GM12865 (cell line): ENCODE data around the gene ADCY2.

ENCODE experiments used
- DNase-seq: peaks from one replicate; pipeline ENCODE4 v3.0.0; 2010; ENCODE audit warnings: low read depth
- H3K4me3 ChIP-seq: 2 replicates; pipeline ENCODE4 v1.5.1; 2011; ENCODE audit warnings: mild to moderate bottlenecking, low read depth, low read length, control low read depth
- CTCF ChIP-seq: IDR thresholded peaks from 2 replicates; pipeline ENCODE4 v1.5.1; 2011; ENCODE audit warnings: low read length, control low read depth, low read depth, inconsistent platforms; ENCODE audit not compliant: insufficient read depth; ENCODE audit errors: missing control alignments

The ADCY2 gene

GRCh38 chr5:7576023-7576715 is 180.2 kb downstream of the ADCY2 start:
- TF ChIP-seq CTCF: no peak
- DNase-seq: no peak
- no peak overlapping the region for H3K4me3 ChIP-seq

- DNase-seq: no peak
- H3K4me3 ChIP-seq: no peak overlapping the region
- TF ChIP-seq CTCF: no peak
Measured at GRCh38 chr5:7577381-7577780, 181.4 kb downstream of the ADCY2 start.

GRCh38 chr5:7578071-7578470 is 182.1 kb downstream of the ADCY2 start:
- no peak for TF ChIP-seq CTCF
- no peak for DNase-seq

GRCh38 chr5:7584749-7585148 is 188.8 kb downstream of the ADCY2 start:
- no peak overlapping the region for H3K4me3 ChIP-seq
- DNase-seq: no peak
- TF ChIP-seq CTCF: no peak

More at GRCh38 chr5:7578071-7578470, 182.1 kb downstream of the ADCY2 start:
- no peak overlapping the region for H3K4me3 ChIP-seq

GRCh38 chr5:7585807-7586206 is 189.9 kb downstream of the ADCY2 start:
- no peak for DNase-seq
- H3K4me3 ChIP-seq: no peak overlapping the region
- TF ChIP-seq CTCF: no peak

GRCh38 chr5:7586480-7586879 is 190.5 kb downstream of the ADCY2 start:
- DNase-seq: no peak
- TF ChIP-seq CTCF: no peak
- no peak overlapping the region for H3K4me3 ChIP-seq

- no peak overlapping the region for H3K4me3 ChIP-seq
- no peak for DNase-seq
- no peak for TF ChIP-seq CTCF
Measured at GRCh38 chr5:7589800-7590199, 193.9 kb downstream of the ADCY2 start.
